ENCODE data around the gene GAA.

Gene GAA

GRCh38 chr17:80104956-80105375 lies 3.6 kb downstream of the GAA start:
- DNase-seq, result no peak

- no peak for DNase-seq
Measured at GRCh38 chr17:80105762-80106161, 4.4 kb downstream of the GAA start.

- peak; percentile 72 for DNase-seq
Measured at GRCh38 chr17:80106176-80106575, 4.8 kb downstream of the GAA start.

GRCh38 chr17:80106751-80107150 lies 5.4 kb downstream of the GAA start:
- no peak for DNase-seq

GRCh38 chr17:80107231-80108021 lies 6.0 kb downstream of the GAA start:
- no peak for DNase-seq

GRCh38 chr17:80108036-80108971 lies 6.9 kb downstream of the GAA start:
- no peak for DNase-seq

- DNase-seq, result no peak
Measured at GRCh38 chr17:80109066-80109660, 7.8 kb downstream of the GAA start.

GRCh38 chr17:80109713-80110446 lies 8.5 kb downstream of the GAA start:
- no peak for DNase-seq

GRCh38 chr17:80110447-80110812 lies 9.0 kb downstream of the GAA start:
- no peak for DNase-seq

GRCh38 chr17:80110927-80111701 lies 9.7 kb downstream of the GAA start:
- no peak for DNase-seq

GRCh38 chr17:80111702-80112470 lies 10.5 kb downstream of the GAA start:
- no peak for DNase-seq

GRCh38 chr17:80112471-80113032 lies 11.2 kb downstream of the GAA start:
- DNase-seq, result no peak

- DNase-seq, result no peak
Measured at GRCh38 chr17:80113033-80113484, 11.7 kb downstream of the GAA start.

- DNase-seq, result no peak
Measured at GRCh38 chr17:80114758-80115157, 13.4 kb downstream of the GAA start.

GRCh38 chr17:80115159-80115558 lies 13.8 kb downstream of the GAA start:
- no peak for DNase-seq

GRCh38 chr17:80116276-80116920 lies 15.0 kb downstream of the GAA start:
- no peak for DNase-seq

- DNase-seq, result no peak
Measured at GRCh38 chr17:80116921-80117380, 15.6 kb downstream of the GAA start.

- no peak for DNase-seq
Measured at GRCh38 chr17:80117491-80118401, 16.4 kb downstream of the GAA start.

Measured in right hindlimb (tissue), 1 donor.